ENCODE measurements around the gene LRRC27.

DNA sequence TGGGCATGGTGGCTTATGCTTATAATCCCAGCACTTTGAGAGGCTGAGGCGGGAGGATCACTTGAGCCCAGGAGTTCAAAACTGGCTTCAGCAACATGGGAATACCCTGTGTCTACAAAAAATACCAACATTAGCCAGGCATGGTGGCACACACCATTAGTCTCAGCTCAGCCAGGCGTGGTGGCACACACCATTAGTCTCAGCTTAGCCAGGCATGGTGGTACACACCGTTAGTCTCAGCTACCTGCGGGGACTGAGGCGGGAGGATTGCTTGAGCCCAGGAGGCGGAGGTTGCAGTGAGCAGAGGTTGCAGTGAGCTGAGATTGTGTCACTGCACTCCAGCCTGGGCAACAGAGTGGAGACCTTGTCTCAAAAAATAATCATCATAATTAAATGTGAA is 9.0 kb downstream of the LRRC27 start:
- TF ChIP-seq, protein P1, sequence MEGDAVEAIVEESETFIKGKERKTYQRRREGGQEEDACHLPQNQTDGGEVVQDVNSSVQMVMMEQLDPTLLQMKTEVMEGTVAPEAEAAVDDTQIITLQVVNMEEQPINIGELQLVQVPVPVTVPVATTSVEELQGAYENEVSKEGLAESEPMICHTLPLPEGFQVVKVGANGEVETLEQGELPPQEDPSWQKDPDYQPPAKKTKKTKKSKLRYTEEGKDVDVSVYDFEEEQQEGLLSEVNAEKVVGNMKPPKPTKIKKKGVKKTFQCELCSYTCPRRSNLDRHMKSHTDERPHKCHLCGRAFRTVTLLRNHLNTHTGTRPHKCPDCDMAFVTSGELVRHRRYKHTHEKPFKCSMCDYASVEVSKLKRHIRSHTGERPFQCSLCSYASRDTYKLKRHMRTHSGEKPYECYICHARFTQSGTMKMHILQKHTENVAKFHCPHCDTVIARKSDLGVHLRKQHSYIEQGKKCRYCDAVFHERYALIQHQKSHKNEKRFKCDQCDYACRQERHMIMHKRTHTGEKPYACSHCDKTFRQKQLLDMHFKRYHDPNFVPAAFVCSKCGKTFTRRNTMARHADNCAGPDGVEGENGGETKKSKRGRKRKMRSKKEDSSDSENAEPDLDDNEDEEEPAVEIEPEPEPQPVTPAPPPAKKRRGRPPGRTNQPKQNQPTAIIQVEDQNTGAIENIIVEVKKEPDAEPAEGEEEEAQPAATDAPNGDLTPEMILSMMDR (conservative IDR thresholded peaks at IDR 0.05; ENCODE audit: low read depth, low read length) = no peak
- TF ChIP-seq EZH2phosphoT487 (IDR thresholded peaks at IDR 0.05; ENCODE audit: borderline replicate concordance, low read length) = no peak
